OCI-M2 (cell line): ENCODE results near the gene TSPAN6.

Experiments
- DNase-seq: peaks from one replicate; lab custom pipeline; 2025; ENCODE audit not compliant: unreplicated experiment; lab: John Stamatoyannopoulos, UW

Gene TSPAN6

GRCh38 chrX:100636321-100636991, at the start of gene TSPAN6:
TSPAN6 (minus strand) TSS chrX:100636806; CDS start chrX:100636694, 112 bp downstream.
- peak; percentile 43 for DNase-seq

GRCh38 chrX:100685997-100686305, 49.3 kb upstream of the TSPAN6 start:
- no peak for DNase-seq

GRCh38 chrX:100685284-100685996, 48.8 kb upstream of the TSPAN6 start:
- no peak for DNase-seq

- no peak for DNase-seq
Measured at GRCh38 chrX:100682939-100683338, 46.3 kb upstream of the TSPAN6 start.

- no peak for DNase-seq
Measured at GRCh38 chrX:100681599-100681998, 45.0 kb upstream of the TSPAN6 start.

- no peak for DNase-seq
Measured at GRCh38 chrX:100680756-100681155, 44.1 kb upstream of the TSPAN6 start.

GRCh38 chrX:100677611-100678181, 41.1 kb upstream of the TSPAN6 start:
- no peak for DNase-seq

GRCh38 chrX:100674705-100675104, 38.1 kb upstream of the TSPAN6 start:
- DNase-seq: no peak

GRCh38 chrX:100673397-100673953, 36.9 kb upstream of the TSPAN6 start:
- no peak for DNase-seq

GRCh38 chrX:100672966-100673365, 36.4 kb upstream of the TSPAN6 start:
- DNase-seq: no peak

- DNase-seq: no peak
Measured at GRCh38 chrX:100663642-100664041, 27.0 kb upstream of the TSPAN6 start.

GRCh38 chrX:100662796-100663195, 26.2 kb upstream of the TSPAN6 start:
- no peak for DNase-seq

- DNase-seq: no peak
Measured at GRCh38 chrX:100662170-100662569, 25.6 kb upstream of the TSPAN6 start.

- DNase-seq: no peak
Measured at GRCh38 chrX:100659431-100660137, 23.0 kb upstream of the TSPAN6 start.

- no peak for DNase-seq
Measured at GRCh38 chrX:100658941-100659381, 22.4 kb upstream of the TSPAN6 start.

GRCh38 chrX:100654261-100654660, 17.7 kb upstream of the TSPAN6 start:
- no peak for DNase-seq

GRCh38 chrX:100652266-100652665, 15.7 kb upstream of the TSPAN6 start:
- no peak for DNase-seq

- DNase-seq: no peak
Measured at GRCh38 chrX:100650841-100651240, 14.2 kb upstream of the TSPAN6 start.

GRCh38 chrX:100649550-100650356, 13.1 kb upstream of the TSPAN6 start:
- no peak for DNase-seq
